Left kidney (tissue), 2 donors: ENCODE results near the gene LYPLAL1. TPM values are rescaled to one million over a fixed set of nuclear protein-coding genes. Genes with fewer than 3 reads are reported as not detected.
"Not testable (repeated sequence)": the region's sequence is repeated elsewhere in the genome, so short reads cannot be mapped to it uniquely, and the experiment has no call there.

Source experiments
- DNase-seq: peaks from one replicate; pipeline ENCODE4 v3.0.0-alpha.2; 2013
- polyA plus RNA-seq: library from polyadenylated mRNA; unstranded; fragments of 120-200 nt; gene quantifications from one replicate; pipeline ENCODE4 v1.2.1, GENCODE V29; 2013; ENCODE audit not compliant: insufficient read length

LYPLAL1 gene
- polyA plus RNA-seq, 1 donor = 62.3 TPM

- no peak for DNase-seq
Measured at GRCh38 chr1:219159946-219160645, 13.6 kb upstream of the LYPLAL1 start.

GRCh38 chr1:219160967-219161366, 12.7 kb upstream of the LYPLAL1 start:
- DNase-seq = no peak

GRCh38 chr1:219161371-219161770, 12.3 kb upstream of the LYPLAL1 start:
- no peak for DNase-seq

GRCh38 chr1:219163401-219163954, 10.2 kb upstream of the LYPLAL1 start:
- no peak for DNase-seq

DNA sequence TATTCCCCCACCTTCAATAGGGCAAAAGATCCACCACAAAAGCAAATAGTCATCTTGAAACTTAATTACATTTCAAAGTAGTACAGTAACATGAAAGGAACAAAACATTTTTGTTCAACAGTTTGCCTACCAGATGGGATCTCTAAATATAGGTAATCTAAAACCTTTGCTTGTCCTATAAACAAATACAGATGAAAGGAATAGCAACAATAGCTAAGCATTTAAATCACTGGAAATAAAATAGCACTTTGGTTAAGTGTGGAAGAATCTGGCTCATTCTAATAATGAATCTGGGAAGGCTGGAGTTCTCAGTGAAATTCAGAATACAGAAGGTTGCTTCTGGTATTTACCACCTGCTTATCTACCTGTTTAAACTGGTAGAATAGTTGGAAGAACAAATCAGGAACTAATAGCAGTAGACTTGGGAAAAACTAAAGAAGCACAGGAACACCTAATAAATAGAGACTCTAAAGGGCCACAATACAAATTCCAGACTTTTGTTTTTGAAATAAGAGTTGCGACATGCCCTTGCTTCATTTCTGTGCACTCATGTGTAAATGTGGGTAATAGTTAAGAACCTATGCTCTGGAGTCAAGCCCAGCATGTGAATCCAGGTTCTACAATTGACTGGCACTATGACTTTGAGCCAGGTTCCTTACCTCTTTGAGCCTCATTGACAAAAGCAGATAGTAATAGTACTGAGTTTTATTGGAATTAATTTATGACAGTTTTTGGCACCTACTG, 2.3 kb upstream of the LYPLAL1 start:
- no peak for DNase-seq

DNA sequence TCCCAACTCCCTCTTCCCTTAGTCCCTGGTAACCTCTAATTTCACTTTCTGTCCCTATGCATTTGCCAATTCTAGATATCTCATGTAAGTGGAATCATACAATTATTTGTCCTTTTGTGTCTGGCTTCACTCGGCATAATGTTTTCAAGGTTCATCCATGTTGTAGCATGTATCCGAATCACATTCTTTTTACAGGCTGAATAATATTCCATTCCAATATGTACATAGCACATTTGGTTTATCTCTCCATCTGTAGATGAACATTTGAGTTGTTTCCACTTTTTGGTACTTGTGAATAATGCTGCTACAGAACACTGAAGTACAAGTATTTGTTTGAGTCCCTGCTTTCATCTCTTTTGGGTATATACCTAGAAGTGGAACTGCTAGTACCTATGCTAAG, 857 bp upstream of the LYPLAL1 start:
- no peak for DNase-seq

- DNase-seq = no peak
Measured at GRCh38 chr1:219173434-219173757, 282 bp upstream of the LYPLAL1 start.

DNA sequence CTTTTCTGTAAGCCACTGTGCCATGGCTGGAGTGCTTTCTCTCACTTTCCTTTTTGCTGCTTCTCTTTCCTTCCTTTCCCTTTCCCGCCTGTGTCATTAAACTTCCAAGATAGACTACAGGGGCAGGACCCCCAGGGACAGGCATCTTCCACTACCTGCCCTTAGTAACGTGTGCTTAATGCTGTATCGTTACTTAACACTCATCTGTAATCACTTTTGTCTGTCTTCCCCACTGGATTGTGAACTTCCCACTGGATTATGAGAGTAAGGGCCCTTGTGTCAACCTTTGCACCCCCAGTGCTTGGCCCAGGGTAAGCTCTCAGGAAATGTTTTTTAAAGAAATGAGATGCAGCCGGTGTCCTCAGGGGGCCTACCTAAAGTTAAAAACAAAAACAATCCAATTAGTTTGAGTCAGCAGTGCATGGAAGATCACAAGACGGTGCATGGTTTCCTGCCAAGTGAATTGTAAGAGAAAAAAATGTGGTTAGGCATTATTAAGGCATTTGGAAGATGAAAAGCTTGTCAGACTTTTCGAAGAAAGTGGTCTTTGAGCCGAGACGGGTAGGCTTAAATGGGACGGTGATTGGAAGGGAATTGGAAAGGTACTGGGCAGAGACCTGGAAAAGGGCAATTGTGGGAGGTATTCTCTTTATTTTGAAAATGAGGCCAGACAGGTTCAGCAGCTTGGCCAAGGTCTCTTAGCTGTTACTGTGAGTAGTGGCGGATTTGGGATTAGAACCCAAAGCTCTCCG, 958 bp downstream of the LYPLAL1 start:
- peak; percentile 61 for DNase-seq

DNA sequence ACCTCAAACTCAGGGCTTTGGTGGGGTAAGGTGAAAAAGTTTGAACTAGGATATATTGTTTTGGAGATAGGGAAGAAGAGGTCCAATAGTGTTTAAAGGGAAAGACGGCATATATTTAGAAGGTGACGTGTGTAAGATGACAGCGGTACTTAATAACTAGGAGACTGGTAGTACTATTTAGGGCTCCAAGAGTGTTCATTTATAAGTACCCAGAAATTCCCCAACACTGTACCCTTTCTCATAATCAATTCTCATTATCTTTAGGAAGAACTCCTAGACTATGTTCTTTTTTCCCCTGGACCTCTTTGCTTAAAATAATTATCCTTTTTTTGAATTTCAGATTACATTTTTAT, 1.5 kb downstream of the LYPLAL1 start:
- no peak for DNase-seq

- DNase-seq = no peak
Measured at GRCh38 chr1:219176168-219176567, 2.5 kb downstream of the LYPLAL1 start.

GRCh38 chr1:219177363-219177762, 3.7 kb downstream of the LYPLAL1 start:
- no peak for DNase-seq

DNA sequence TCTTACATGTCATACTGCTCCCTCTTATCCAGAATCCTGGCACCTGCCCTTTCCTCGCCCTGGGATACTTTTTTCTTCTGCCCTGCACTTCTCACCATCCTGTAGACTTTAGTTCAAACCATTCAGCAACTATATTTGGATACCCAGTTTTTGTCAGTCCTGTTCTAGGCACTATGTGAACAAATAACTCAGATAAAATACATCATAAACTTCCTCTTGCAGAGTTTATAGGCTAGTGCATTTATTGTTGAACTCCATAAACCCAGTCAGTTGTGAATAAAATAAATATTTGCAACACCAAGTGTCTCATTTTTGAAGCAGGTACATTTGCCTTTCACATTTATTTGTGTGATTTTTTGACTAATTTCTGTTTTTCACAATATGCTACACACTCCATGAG, 4.3 kb downstream of the LYPLAL1 start:
- DNase-seq = no peak

GRCh38 chr1:219179293-219179692, 5.6 kb downstream of the LYPLAL1 start:
- no peak for DNase-seq

DNA sequence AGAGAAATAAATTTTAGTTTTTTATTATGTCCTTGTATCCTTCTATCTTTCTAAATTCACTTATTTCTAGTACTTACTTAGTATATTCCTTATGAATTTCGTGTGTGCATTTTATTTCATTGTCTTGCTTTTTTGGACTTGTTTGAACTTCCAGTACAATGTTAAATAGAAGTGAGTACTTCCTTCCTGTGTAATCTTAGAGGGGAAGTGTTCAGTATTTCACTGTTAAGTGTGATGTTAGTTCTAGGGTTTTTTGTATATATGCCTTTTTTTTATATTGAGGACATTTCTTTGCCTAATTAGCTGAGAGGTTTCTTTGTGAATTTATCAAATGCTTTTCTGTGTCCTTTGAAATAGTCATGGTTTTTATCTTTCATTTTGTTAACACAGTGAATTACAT, 10.7 kb downstream of the LYPLAL1 start:
- DNase-seq = no peak

GRCh38 chr1:219185486-219186117, 11.9 kb downstream of the LYPLAL1 start:
- DNase-seq = no peak

- DNase-seq = no peak
Measured at GRCh38 chr1:219188331-219188803, 14.7 kb downstream of the LYPLAL1 start.

DNA sequence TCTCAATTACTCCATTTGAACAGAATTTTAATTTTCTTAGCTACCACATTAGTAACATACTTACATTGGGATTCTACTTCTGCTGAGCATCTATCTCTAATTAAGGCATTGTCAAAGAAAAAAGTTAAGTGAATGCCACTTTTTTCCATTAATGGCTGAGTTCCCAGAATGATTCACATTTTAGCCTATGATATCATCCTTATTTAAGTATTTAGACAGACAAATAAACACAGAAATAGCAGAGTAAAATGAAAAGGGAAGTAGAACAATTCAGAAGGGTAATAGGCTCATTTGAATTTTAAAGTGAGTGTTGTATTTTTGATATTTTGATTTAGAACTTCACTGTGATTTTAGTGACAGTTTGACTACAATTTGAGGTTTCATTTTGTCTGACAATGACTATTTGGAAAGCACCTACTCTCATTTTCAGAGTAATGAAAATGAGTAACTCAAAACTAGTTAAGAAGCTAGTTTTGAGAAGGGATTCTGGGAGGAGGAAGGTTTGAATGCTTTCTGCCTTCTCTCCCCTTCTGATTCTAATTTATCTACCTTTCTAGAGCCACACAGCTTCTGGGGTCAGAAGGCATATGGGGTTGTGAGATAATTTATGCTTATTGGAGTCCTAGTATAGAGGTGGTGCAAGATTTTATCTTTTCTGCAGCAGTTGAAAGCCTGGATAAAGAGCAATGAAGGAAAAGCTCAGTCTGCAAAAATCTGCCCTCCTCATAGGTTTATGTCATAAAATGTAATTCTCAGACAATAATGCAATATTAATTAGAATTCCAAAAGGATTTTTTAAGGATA, 15.5 kb downstream of the LYPLAL1 start:
- peak; percentile 28 for DNase-seq

DNA sequence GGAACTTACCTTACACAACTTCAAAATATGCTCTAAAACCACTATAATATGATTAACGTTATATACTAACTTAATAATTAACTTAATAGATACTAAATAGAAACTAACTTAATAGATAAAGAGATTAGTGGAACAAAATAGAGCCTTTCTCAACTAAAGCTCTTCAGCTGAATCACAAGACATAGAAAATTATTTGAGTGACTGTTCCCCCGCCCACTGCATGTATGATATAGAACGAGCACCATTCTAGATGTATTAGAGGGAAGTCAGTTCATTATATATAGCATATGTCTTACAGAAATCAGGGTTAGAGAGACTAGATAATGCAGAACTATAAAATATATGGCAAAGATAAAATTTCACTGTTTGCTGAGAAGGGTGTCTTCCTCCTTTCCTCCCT, 16.3 kb downstream of the LYPLAL1 start:
- no peak for DNase-seq

DNA sequence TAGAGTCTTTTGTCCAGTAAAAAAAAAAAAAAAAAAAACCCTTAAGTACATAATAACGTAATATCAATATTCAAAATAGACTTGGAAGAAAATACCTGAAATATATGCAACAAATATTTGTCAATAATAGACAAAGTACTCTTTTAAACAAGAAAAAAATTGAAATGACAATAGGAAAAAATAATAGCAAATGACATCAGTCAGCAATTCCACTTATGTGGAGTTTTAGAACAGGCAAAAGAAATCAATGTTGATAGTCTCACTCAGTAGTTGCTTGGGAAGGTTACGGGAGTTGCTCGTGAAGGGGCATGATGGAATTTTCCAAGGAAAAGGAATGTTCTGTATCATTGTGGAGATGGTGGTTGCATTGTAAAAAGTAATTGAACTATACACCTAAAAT, 16.9 kb downstream of the LYPLAL1 start:
- no peak for DNase-seq

- not testable (repeated sequence) for DNase-seq
Measured at GRCh38 chr1:219195833-219196232, 22.2 kb downstream of the LYPLAL1 start.

DNA sequence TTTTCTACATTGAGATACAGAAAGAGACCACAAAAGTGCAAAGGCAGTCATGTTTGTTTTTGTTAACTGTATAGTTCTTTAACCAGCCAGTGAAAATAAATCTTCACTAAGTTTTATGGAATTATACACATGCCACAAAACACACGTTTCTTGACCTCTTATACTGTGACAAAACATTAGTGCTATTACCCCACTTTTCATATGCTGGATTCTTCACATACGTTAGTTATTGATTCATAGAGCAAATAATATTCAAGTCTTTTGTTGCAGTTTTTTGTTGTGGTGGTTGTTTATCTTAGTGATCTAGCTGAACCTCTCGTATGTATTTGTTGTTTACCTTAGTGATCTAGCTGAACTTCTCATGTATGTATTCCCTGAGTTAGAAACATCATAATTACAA, 28.0 kb downstream of the LYPLAL1 start:
- no peak for DNase-seq

DNA sequence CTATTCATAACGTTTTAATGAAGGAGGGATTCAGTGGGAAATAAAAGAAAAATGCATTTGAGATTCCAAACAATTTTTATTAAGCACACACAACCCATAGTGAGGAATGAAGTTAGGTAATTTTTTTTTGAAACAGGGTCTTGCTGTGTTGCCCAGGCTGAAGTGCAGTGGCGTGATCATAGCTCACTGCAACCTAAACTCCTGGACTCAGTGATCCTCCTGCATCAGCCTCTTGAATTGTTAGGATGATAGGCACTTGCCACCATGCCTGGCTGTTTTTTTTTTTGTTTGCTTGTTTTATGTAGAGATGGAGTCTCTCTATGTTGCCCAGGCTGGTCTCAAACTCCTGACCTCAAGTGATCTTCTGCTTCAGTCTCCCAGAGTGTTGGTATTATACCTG, 28.9 kb downstream of the LYPLAL1 start:
- no peak for DNase-seq
